Gastrocnemius medialis (tissue), 4 donors: ENCODE results near the gene ADARB2. TPM values are rescaled to one million over a fixed set of nuclear protein-coding genes. Genes with fewer than 3 reads are reported as not detected.
"Not testable (repeated sequence)": the region's sequence is repeated elsewhere in the genome, so short reads cannot be mapped to it uniquely, and the experiment has no call there.

Experiments
- ATAC-seq, 2 donors: fragments of 150-250 bp; one replicate each; pipeline ENCODE4 v1.9.1; 2016
- DNase-seq, 2 donors: peaks; one replicate each; pipeline ENCODE4 v3.0.0-alpha.2; 2019
- H3K27ac ChIP-seq, 4 donors: fragments of 200-600 bp; sonication (generic); 1 replicate in 1 of 4; 2 replicates in 3 of 4; pipeline ENCODE4 v1.5.1; 2016 to 2018; ENCODE audit warnings: mild to moderate bottlenecking in 2 of 4, moderate library complexity in 1 of 4
- H3K27me3 ChIP-seq, 3 donors: fragments of 200-600 bp; sonication (generic) in 2 of 3; 1 replicate in 1 of 3; 2 replicates in 2 of 3; pipeline versions ENCODE4 v1.5.1 to v1.6.0; 2016 to 2019; ENCODE audit warnings: mild to moderate bottlenecking in 1 of 3, moderate library complexity in 1 of 3
- H3K36me3 ChIP-seq, 2 donors: fragments of 200-600 bp; sonication (generic) in 1 of 2; one replicate each; pipeline ENCODE4 v1.5.1; 2017 to 2018
- H3K4me1 ChIP-seq, 2 donors: fragments of 200-600 bp; sonication (generic) in 1 of 2; one replicate each; pipeline ENCODE4 v1.5.1; 2016 to 2017; ENCODE audit warnings: mild to moderate bottlenecking in 2 of 2
- H3K4me3 ChIP-seq, 4 donors: fragments of 200-600 bp; sonication (generic) in 3 of 4; 1 replicate in 1 of 4; 2 replicates in 3 of 4; pipeline ENCODE4 v1.5.1; 2016 to 2019; ENCODE audit warnings: mild to moderate bottlenecking in 2 of 4
- H3K9me3 ChIP-seq, 3 donors: fragments of 200-600 bp; sonication (generic) in 2 of 3; 1 replicate in 1 of 3; 2 replicates in 2 of 3; pipeline ENCODE4 v1.5.1; 2016 to 2019
- CTCF ChIP-seq, 5 experiments: fragments of 450-650 bp in 3 of 5; fragments of 200-600 bp in 2 of 5; sonication (generic) in 2 of 5; IDR thresholded peaks in 4 of 5; conservative IDR thresholded peaks in 1 of 5; 1 replicate in 4 of 5; 2 replicates in 1 of 5; pipeline ENCODE4 v1.5.1; 2016 to 2019; ENCODE audit warnings: antibody characterized with exemption in 5 of 5, mild to moderate bottlenecking in 3 of 5, moderate library complexity in 3 of 5
- POLR2A ChIP-seq, 2 donors: fragments of 450-650 bp; IDR thresholded peaks; one replicate each; pipeline ENCODE4 v1.6.1; 2017; ENCODE audit warnings: antibody characterized with exemption in 2 of 2, mild to moderate bottlenecking in 2 of 2, moderate library complexity in 2 of 2
- in situ Hi-C, 4 donors: fragments of 200-750 bp; cut with MboI; loops; one replicate each; pipeline versions ENCODE4 v1.15.0 to v1.8.0; 2017; ENCODE audit warnings: low sequenced_read_pairs in 4 of 4
- intact Hi-C: fragments of 100-400 bp; cut with DNase I; formaldehyde crosslinking; loops from one replicate; pipeline ENCODE4 v1.15.1; 2023; ENCODE audit warnings: low total_unique reads
- total RNA-seq, 4 donors: library from RNA; depleted of rRNA; stranded (reverse); fragments of >200 nt; gene quantifications; one replicate each; pipeline versions ENCODE4 v1.1.0 to v1.2.3, GENCODE V29; 2016

The ADARB2 gene
- total RNA-seq, 4 donors from 2014 or later: 0.07 to 0.87 (median 0.10) TPM

DNA sequence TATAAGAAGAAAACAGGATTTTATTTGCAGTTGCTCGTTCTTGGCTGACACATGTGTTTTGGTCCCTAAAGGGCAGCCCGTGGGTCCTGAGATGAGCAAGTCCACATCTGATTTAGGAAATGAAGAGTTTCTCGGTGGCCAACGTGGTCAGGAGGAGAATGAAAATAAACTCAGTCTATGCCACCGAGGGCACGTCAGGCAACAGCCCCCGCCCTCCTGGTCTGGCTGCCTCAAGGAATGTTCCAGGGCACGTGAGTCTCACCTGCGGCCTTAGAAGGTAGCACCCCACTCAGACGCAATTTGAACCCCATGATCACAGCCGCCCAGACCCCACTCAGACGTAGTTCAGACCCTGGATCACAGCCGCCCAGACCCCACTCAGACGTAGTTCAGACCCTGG lies 197.2 kb downstream of the ADARB2 start:
- Histone ChIP-seq H3K9me3 (no peaks in the 10 kb centered on the region), H3K27me3 (peaks cover 0 to under 1% (median 0%) of the 10 kb centered on the region in 3 donors), H3K4me1 (no peaks in the 10 kb centered on the region), H3K4me3 (no peak overlapping the region), H3K36me3 (no peaks in the 10 kb centered on the region), H3K27ac (no peak overlapping the region)
- intact Hi-C loops (no loop called here), in situ Hi-C loops (no loop called here)
- TF ChIP-seq CTCF (IDR thresholded peaks at IDR 0.05 in 4 of 5, conservative IDR thresholded peaks at IDR 0.05 in 1 of 5) (no peak), POLR2A (IDR thresholded peaks at IDR 0.05) (no peak)
- ATAC-seq (no peak), DNase-seq (no peak)

DNA sequence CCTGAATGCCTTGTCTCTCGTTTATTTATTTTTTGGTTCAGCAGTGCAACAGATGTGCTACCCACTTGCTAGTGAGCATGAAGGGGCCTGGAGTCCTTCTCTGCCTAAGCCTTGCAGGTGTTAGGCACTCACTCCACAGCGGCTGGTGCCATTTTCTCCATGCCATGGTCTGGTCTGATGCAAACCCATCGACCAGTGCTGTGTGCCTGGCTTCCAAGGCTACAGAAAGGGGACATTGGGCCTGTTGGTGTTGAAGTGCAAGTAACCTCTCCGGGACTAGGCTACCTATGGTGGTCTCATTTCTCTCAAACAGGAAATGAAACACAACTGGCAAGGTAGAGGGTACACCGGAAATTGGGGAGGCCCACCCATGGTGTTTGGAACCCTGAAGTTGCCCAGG lies 198.1 kb downstream of the ADARB2 start:
- in situ Hi-C loops: no loop called here
- no peak for ATAC-seq

GRCh38 chr10:1538531-1539061 lies 198.7 kb downstream of the ADARB2 start:
- no peak for ATAC-seq
- intact Hi-C loops: no loop called here
- in situ Hi-C loops: no loop called here

More for the DNA sequence above, 198.1 kb downstream of the ADARB2 start:
- H3K4me3 ChIP-seq: no peak overlapping the region
- TF ChIP-seq POLR2A (IDR thresholded peaks at IDR 0.05) (no peak), CTCF (IDR thresholded peaks at IDR 0.05 in 4 of 5, conservative IDR thresholded peaks at IDR 0.05 in 1 of 5) (no peak)
- no peaks in the 10 kb centered on the region for H3K36me3 ChIP-seq
- H3K9me3 ChIP-seq: no peaks in the 10 kb centered on the region
- no peak overlapping the region for H3K27ac ChIP-seq
- H3K4me1 ChIP-seq: no peaks in the 10 kb centered on the region
- no peaks in the 10 kb centered on the region for H3K27me3 ChIP-seq
- DNase-seq: no peak
- intact Hi-C loops: no loop called here

DNA sequence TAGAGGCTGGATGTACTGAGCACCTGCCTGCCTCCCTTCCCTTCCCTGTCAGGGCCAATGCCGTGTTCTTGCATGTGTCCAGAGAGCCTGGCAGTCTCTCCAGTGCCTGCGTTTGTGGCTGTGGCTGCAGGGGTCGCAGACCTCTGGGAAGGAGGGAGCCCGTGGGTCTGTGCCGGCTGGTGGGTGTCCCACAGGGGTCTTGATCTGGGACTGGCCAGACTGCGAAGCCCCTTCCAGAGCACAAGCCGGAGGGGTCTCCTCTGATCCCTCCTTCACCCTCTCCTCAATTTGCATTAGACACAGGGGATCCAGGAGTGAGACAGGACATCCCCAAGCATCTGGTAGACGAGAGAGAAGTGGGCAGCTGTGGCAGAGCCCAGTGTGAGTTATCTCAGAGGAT lies 199.2 kb downstream of the ADARB2 start:
- no peak for TF ChIP-seq POLR2A (IDR thresholded peaks at IDR 0.05)
- no peak for TF ChIP-seq CTCF (IDR thresholded peaks at IDR 0.05 in 4 of 5, conservative IDR thresholded peaks at IDR 0.05 in 1 of 5)
- intact Hi-C loops (no loop called here), in situ Hi-C loops (no loop called here)
- H3K9me3 ChIP-seq: no peaks in the 10 kb centered on the region
- ATAC-seq: no peak
- no peak for DNase-seq
- H3K36me3 ChIP-seq: no peaks in the 10 kb centered on the region
- H3K27ac ChIP-seq: no peak overlapping the region
- H3K27me3 ChIP-seq: no peaks in the 10 kb centered on the region
- H3K4me3 ChIP-seq: no peak overlapping the region
- H3K4me1 ChIP-seq: no peaks in the 10 kb centered on the region

More at GRCh38 chr10:1538531-1539061, 198.7 kb downstream of the ADARB2 start:
- TF ChIP-seq CTCF (IDR thresholded peaks at IDR 0.05 in 4 of 5, conservative IDR thresholded peaks at IDR 0.05 in 1 of 5) (no peak), POLR2A (IDR thresholded peaks at IDR 0.05) (no peak)
- no peak for DNase-seq
- Histone ChIP-seq H3K4me1 (no peaks in the 10 kb centered on the region), H3K9me3 (no peaks in the 10 kb centered on the region), H3K27me3 (no peaks in the 10 kb centered on the region), H3K36me3 (no peaks in the 10 kb centered on the region), H3K4me3 (no peak overlapping the region), H3K27ac (no peak overlapping the region)

DNA sequence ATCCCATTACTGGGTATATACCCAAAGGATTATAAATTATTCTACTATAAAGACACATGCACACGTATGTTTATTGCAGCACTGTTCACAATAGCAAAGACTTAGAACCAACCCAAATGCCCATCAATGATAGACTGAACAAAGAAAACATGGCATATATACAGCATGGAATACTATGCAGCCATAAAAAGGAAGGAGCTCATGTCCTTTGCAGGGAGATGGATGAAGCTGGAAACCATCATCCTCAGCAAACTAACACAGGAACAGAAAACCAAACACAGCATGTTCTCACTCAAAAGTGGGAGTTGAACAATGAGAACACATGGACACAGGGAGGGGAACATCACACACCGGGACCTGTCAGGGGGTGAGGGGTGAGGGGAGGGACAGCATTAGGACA lies 199.9 kb downstream of the ADARB2 start:
- H3K27ac ChIP-seq, H3K36me3 ChIP-seq, intact Hi-C loops, in situ Hi-C loops, H3K27me3 ChIP-seq, H3K9me3 ChIP-seq, DNase-seq, ATAC-seq, H3K4me3 ChIP-seq, H3K4me1 ChIP-seq: not testable (repeated sequence)
